OCI-LY7 (cell line): ENCODE measurements around the gene TNS1. TPM values are rescaled to one million over a fixed set of nuclear protein-coding genes. Genes with fewer than 3 reads are reported as not detected.

Experiments used
- BruUV-seq: library from RNA; stranded (reverse); fragments of 400-500 nt; replicated peaks from 2 replicates; lab custom pipeline; 2021; lab: Mats Ljungman, UMichigan
- CTCF ChIA-PET: fragments of 300-600 bp; sonication (Branson Sonifier 250); formaldehyde crosslinking; loops from one replicate; lab custom pipeline; 2022; ENCODE audit warnings: antibody characterized with exemption; ENCODE audit not compliant: unreplicated experiment; lab: Charles Lee
- POLR2A ChIA-PET: fragments of 300-600 bp; sonication (Branson Sonifier 250); formaldehyde crosslinking; loops from one replicate; lab custom pipeline; 2022; ENCODE audit warnings: antibody characterized with exemption; lab: Charles Lee
- DNase-seq: peaks from one replicate; pipeline ENCODE4 v3.0.0-alpha.2; 2015; ENCODE audit warnings: low spot score
- H2AFZ ChIP-seq: fragments of 200-600 bp; sonication (generic), shearing (Covaris generic); 2 replicates; pipeline ENCODE4 v1.6.1; 2014; ENCODE audit warnings: mild to moderate bottlenecking, antibody characterized with exemption, low read length, moderate library complexity
- H3K27ac ChIP-seq: fragments of 200-600 bp; sonication (generic); 2 replicates; pipeline ENCODE4 v1.5.1; 2014; ENCODE audit warnings: mixed run types, low read depth, mild to moderate bottlenecking, moderate library complexity, low read length, inconsistent platforms; ENCODE audit not compliant: poor library complexity, severe bottlenecking
- H3K36me3 ChIP-seq: fragments of 200-600 bp; sonication (generic); 2 replicates; pipeline ENCODE4 v1.6.1; 2014; ENCODE audit warnings: mild to moderate bottlenecking, antibody characterized with exemption, low read length, moderate library complexity, mixed read lengths; ENCODE audit not compliant: insufficient read depth
- H3K4me1 ChIP-seq: fragments of 200-600 bp; sonication (generic); 2 replicates; pipeline ENCODE4 v1.5.1; 2014; ENCODE audit warnings: mild to moderate bottlenecking, low read length; ENCODE audit not compliant: insufficient read depth, poor library complexity, severe bottlenecking
- H3K4me2 ChIP-seq: fragments of 200-600 bp; sonication (generic); 2 replicates; pipeline ENCODE4 v1.6.1; 2014; ENCODE audit warnings: mild to moderate bottlenecking, low read length
- H3K4me3 ChIP-seq: fragments of 200-600 bp; sonication (generic); 2 replicates; pipeline ENCODE4 v1.5.1; 2014; ENCODE audit warnings: mild to moderate bottlenecking, low read depth, low read length; ENCODE audit not compliant: poor library complexity, severe bottlenecking
- H3K79me2 ChIP-seq: fragments of 200-600 bp; sonication (generic); 2 replicates; pipeline ENCODE4 v1.6.1; 2016; ENCODE audit warnings: low read depth, mild to moderate bottlenecking, low read length, moderate library complexity, mixed read lengths; ENCODE audit not compliant: insufficient read depth
- H3K9me2 ChIP-seq: fragments of 200-600 bp; sonication (generic); 2 replicates; pipeline ENCODE4 v1.6.1; 2016; ENCODE audit warnings: mild to moderate bottlenecking, low read length, mixed read lengths; ENCODE audit not compliant: insufficient read depth
- H3K9me3 ChIP-seq: fragments of 200-600 bp; sonication (generic); 2 replicates; pipeline ENCODE4 v1.6.1; 2014; ENCODE audit warnings: mild to moderate bottlenecking, mixed run types, low read length, mixed read lengths
- H4K20me1 ChIP-seq: fragments of 200-600 bp; sonication (generic); 2 replicates; pipeline ENCODE4 v1.6.1; 2014; ENCODE audit warnings: mild to moderate bottlenecking, antibody characterized with exemption, low read length, moderate library complexity, mixed read lengths; ENCODE audit not compliant: insufficient read depth
- EZH2phosphoT487 ChIP-seq: fragments of 200-600 bp; sonication (generic); IDR thresholded peaks from 2 replicates; pipeline ENCODE4 v1.6.1; 2018; ENCODE audit warnings: low read depth, borderline replicate concordance, mild to moderate bottlenecking, mixed run types, antibody characterized with exemption, low read length, moderate library complexity, mixed read lengths
- intact Hi-C: fragments of 100-400 bp; cut with micrococcal nuclease; formaldehyde crosslinking; loops from one replicate; pipeline ENCODE4 v1.10.0; 2022; ENCODE audit not compliant: unreplicated experiment
- total RNA-seq, 2 experiments: library from RNA; depleted of rRNA in 1 of 2; stranded (reverse); fragments of >200 nt in 1 of 2; shearing (Covaris generic) in 1 of 2; gene quantifications; 2 replicates each; pipeline ENCODE4 v1.2.3, GENCODE V29; 2014 to 2022
- TF ChIP-seq, protein P1 (sequence below): fragments of 200-600 bp; sonication (generic); conservative IDR thresholded peaks from 2 replicates; pipeline ENCODE4 v1.5.1; 2014; ENCODE audit warnings: mild to moderate bottlenecking, antibody characterized with exemption, low read length, moderate library complexity, mixed read lengths

TNS1 gene
- total RNA-seq, 2 experiments from 2014 or later = not detected

DNA sequence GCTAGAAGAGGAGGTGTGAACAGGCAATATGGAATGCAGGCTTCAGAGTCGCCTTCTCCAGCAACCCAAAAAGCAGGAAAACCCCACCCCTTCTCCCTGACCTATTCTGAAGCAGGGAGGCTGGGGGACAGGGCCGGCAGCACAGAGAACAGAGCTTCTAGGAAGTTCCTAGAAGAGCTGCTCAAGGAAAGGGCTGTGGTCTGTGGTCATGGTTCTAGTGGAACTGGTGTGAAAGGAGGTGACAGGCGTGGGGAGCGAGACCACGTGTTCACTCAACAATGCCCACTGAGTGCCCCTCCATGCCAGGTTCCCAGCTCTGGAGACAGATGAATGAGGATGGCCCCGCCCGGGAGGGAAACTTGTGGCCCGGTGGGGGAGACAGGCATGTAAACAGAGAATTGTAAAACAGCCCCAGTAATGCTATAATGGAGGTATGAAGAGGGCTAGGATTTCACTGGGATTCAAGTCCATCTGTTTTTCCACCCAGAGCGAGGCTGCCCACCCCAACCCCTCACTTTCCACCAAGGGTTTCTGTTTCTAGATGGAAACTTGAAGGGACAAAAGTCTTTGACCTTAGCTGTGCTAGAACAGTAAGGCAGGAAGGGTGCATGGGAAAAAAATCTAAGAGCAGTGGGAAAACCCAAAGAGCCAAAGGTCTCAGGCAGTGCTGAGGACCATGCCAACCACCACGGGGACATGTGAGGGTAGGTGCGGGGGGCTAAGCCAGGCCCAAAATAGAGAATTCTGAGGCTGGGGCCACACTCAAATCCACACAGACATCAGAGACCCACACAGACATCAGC is 71.8 kb downstream of the TNS1 start:
- Histone ChIP-seq H3K4me1 (no peaks in the 10 kb centered on the region), H3K4me3 (no peak overlapping the region), H3K27ac (no peak overlapping the region), H4K20me1 (no peaks in the 10 kb centered on the region), H3K9me2 (no peaks in the 10 kb centered on the region), H3K79me2 (no peaks in the 10 kb centered on the region), H2AFZ (no peak overlapping the region), H3K36me3 (no peaks in the 10 kb centered on the region), H3K9me3 (no peaks in the 10 kb centered on the region), H3K4me2 (no peak overlapping the region)
- no peak for TF ChIP-seq EZH2phosphoT487
- TF ChIP-seq, protein P1, sequence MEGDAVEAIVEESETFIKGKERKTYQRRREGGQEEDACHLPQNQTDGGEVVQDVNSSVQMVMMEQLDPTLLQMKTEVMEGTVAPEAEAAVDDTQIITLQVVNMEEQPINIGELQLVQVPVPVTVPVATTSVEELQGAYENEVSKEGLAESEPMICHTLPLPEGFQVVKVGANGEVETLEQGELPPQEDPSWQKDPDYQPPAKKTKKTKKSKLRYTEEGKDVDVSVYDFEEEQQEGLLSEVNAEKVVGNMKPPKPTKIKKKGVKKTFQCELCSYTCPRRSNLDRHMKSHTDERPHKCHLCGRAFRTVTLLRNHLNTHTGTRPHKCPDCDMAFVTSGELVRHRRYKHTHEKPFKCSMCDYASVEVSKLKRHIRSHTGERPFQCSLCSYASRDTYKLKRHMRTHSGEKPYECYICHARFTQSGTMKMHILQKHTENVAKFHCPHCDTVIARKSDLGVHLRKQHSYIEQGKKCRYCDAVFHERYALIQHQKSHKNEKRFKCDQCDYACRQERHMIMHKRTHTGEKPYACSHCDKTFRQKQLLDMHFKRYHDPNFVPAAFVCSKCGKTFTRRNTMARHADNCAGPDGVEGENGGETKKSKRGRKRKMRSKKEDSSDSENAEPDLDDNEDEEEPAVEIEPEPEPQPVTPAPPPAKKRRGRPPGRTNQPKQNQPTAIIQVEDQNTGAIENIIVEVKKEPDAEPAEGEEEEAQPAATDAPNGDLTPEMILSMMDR = no peak
- ChIA-PET CTCF (no interaction called here), POLR2A (interaction anchor here (0.6 kb wide), 1 partner anchor 116 kb away, joined by 3 read pairs; no protein-coding TSS in a partner anchor)
- DNase-seq = no peak
- intact Hi-C loops = no loop called here
- BruUV-seq = no TSS peak

DNA sequence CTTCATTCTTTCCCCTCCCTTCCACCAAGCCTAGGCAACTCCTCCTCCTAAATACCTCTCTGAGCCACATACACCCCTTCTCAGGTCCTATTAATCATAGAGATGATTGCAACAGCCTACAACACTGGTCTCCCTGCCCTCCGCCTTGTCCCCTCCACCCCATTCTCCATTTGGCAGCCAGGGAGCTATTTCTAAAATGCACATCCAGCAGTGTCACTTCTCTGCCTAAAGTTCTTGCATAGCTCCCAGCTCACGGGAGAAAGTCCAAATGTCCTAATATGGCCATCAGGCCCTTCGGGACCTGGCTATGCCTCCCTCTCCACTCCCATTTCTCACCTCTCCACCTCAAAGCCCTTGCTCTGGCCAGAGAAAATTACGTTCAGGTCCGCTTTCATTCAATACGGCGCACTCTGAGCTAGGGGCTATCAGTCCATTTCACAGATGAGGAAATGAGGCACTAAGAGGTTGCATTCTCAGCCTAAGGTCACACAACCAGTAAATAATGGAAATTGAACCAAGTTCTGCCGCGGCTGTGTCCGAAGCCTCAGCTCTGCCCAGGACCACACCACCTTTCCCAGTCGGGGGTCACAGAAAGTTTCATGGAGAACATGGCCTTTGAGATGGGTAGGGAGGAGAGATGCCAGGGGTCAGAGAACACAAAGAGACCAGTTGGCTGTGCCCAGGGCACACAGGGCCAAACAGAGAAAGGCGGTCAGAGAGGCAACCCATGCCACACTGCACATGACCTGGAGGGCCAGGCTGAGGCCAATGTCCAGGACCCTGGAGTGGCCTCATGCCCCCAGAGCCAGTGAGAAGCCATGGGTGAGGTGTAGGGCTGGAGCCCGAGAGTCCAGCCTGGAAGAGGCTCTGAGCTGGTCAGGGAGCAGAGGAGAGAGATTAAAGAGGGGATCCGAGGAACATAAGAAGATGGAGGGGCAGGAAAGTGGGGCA is 72.8 kb downstream of the TNS1 start:
- intact Hi-C loops = no loop called here
- Histone ChIP-seq H3K4me2 (no peak overlapping the region), H3K9me2 (no peaks in the 10 kb centered on the region), H3K79me2 (no peaks in the 10 kb centered on the region), H3K27ac (no peak overlapping the region), H2AFZ (no peak overlapping the region), H4K20me1 (no peaks in the 10 kb centered on the region), H3K4me1 (no peaks in the 10 kb centered on the region), H3K36me3 (no peaks in the 10 kb centered on the region), H3K9me3 (no peaks in the 10 kb centered on the region), H3K4me3 (no peak overlapping the region)
- POLR2A ChIA-PET = no interaction called here
- DNase-seq = no peak
- TF ChIP-seq, protein P1 = no peak
- TF ChIP-seq EZH2phosphoT487 = no peak
- BruUV-seq = no TSS peak
- CTCF ChIA-PET = no interaction called here
